Ascending aorta (tissue), 2 donors: ENCODE results near the gene PPM1L. TPM values are rescaled to one million over a fixed set of nuclear protein-coding genes. Genes with fewer than 3 reads are reported as not detected.

Experiments used
- DNase-seq, 2 donors: peaks; one replicate each; pipeline ENCODE4 v3.0.0-alpha.2; 2019; ENCODE audit warnings: low spot score in 2 of 2
- H3K27ac ChIP-seq, 2 donors: fragments of 200-600 bp; sonication (generic); one replicate each; pipeline ENCODE4 v1.5.1; 2016 to 2017; ENCODE audit warnings: mild to moderate bottlenecking in 1 of 2
- H3K27me3 ChIP-seq: fragments of 200-600 bp; sonication (generic); one replicate; pipeline ENCODE4 v1.5.1; 2017
- H3K36me3 ChIP-seq, 2 donors: fragments of 200-600 bp; sonication (generic); one replicate each; pipeline ENCODE4 v1.5.1; 2016
- H3K4me1 ChIP-seq, 2 donors: fragments of 200-600 bp; sonication (generic); one replicate each; pipeline ENCODE4 v1.5.1; 2016 to 2017; ENCODE audit warnings: mild to moderate bottlenecking in 1 of 2
- H3K4me3 ChIP-seq, 2 donors: fragments of 200-600 bp; sonication (generic); one replicate each; pipeline ENCODE4 v1.5.1; 2016 to 2017; ENCODE audit warnings: mild to moderate bottlenecking in 1 of 2
- H3K9me3 ChIP-seq, 2 donors: fragments of 200-600 bp; sonication (generic); one replicate each; pipeline ENCODE4 v1.5.1; 2016
- CTCF ChIP-seq, 3 experiments: fragments of 200-600 bp in 2 of 3; fragments of 450-650 bp in 1 of 3; sonication (generic) in 2 of 3; IDR thresholded peaks; one replicate each; pipeline ENCODE4 v1.5.1; 2016 to 2019; ENCODE audit warnings: antibody characterized with exemption in 3 of 3, mild to moderate bottlenecking in 1 of 3, moderate library complexity in 1 of 3
- intact Hi-C: fragments of 100-400 bp; cut with DNase I; formaldehyde crosslinking; loops from one replicate; pipeline ENCODE4 v1.15.1; 2023
- total RNA-seq: library from RNA; depleted of rRNA; stranded (reverse); fragments of >200 nt; gene quantifications from one replicate; pipeline ENCODE4 v1.1.0, GENCODE V29; 2016

PPM1L gene
- total RNA-seq, 1 donor from 2014 or later = 20.3 TPM

DNA sequence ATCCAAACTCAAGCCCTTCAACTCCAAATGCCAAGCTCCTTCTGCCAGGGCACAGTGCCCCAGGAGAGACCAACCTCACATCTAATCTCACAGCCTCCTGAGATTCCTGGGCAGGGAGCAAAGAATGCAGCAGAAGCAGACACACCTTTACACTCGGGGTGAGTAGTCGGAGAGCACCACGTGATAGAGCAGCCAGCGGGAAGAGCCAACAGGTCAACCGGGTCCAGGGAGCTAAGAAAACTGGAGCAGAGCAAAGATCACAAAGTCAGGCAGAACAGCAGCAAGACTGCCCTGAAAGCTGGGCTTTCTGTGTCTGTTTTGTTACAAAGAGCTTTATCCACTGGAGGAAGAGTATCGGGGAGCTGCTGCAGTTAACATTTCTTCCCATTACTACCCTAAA lies 345.0 kb downstream of the PPM1L start:
- Histone ChIP-seq H3K36me3 (peaks cover 0 to 11% of the 10 kb centered on the region in 2 donors), H3K9me3 (no peaks in the 10 kb centered on the region), H3K4me3 (no peak overlapping the region), H3K27ac (no peak overlapping the region), H3K4me1 (peaks cover 0 to 8% of the 10 kb centered on the region in 2 donors), H3K27me3 (no peaks in the 10 kb centered on the region)
- no peak for DNase-seq
- TF ChIP-seq CTCF (IDR thresholded peaks at IDR 0.05) = no peak
- intact Hi-C loops = loop anchor here (10.0 kb wide), 1 partner anchor 314 kb away; no protein-coding TSS in a partner anchor

GRCh38 chr3:161101609-161102008 lies 345.6 kb downstream of the PPM1L start:
- Histone ChIP-seq H3K27me3 (no peaks in the 10 kb centered on the region), H3K4me3 (no peak overlapping the region), H3K4me1 (peaks cover 0 to 8% of the 10 kb centered on the region in 2 donors), H3K27ac (no peak overlapping the region), H3K36me3 (peaks cover 0 to 11% of the 10 kb centered on the region in 2 donors), H3K9me3 (no peaks in the 10 kb centered on the region)
- intact Hi-C loops = loop anchor here (10.0 kb wide), 1 partner anchor 313 kb away; no protein-coding TSS in a partner anchor
- no peak for DNase-seq
- no peak for TF ChIP-seq CTCF (IDR thresholded peaks at IDR 0.05)

DNA sequence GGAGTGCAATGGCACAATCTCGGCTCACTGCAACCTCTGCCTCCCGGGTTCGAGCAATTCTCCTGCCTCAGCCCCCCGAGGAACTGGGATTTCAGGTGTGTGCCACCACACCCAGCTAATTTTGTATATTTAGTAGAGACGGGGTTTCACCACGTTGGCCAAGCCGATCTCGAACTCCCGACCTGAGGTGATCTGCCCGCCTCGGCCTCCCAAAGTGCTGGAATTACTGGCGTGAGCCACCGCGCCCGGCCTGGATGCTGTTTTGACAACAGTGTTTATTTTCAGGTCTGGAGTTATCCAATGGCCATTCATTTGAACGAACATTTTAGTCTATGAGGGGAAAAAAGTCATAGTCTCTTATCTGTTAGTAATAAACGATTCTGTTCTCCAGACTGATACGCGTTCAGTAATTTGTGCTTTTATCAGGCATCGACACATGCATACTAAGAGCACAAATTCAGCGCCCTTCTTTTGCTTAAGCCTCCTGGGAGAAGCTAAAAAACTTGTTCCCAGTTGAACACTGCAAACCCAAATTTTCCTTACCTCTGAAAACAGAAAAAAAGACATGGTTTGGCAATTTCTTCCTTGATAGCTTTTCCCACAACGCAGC lies 347.9 kb downstream of the PPM1L start:
- Histone ChIP-seq H3K27me3 (no peaks in the 10 kb centered on the region), H3K27ac (peak overlapping the region; percentile 70 to 78), H3K4me1 (peaks cover 0 to 8% of the 10 kb centered on the region in 2 donors), H3K9me3 (no peaks in the 10 kb centered on the region), H3K4me3 (peak overlapping the region; percentile 64 to 71), H3K36me3 (peaks cover 0 to 11% of the 10 kb centered on the region in 2 donors)
- no peak for DNase-seq
- intact Hi-C loops = loop anchor here (1.0 to 10.0 kb wide), 4 partner anchors 33 to 349 kb away; partner anchors contain the start of gene NMD3
- no peak for TF ChIP-seq CTCF (IDR thresholded peaks at IDR 0.05)

GRCh38 chr3:161104561-161105551 lies 348.8 kb downstream of the PPM1L start, which contains the start of gene B3GALNT1:
Gene B3GALNT1, minus strand, starts transcription at chr3:161105349. Its CDS starts 18,595 bp downstream, at chr3:161086754.
- peak in 1 of 2 donors; percentile 65 for DNase-seq
- Histone ChIP-seq H3K4me3 (peak within 1 kb of the TSS; percentile 64 to 71), H3K9me3 (no peaks in the 10 kb centered on the region), H3K27ac (peak within 1 kb of the TSS; percentile 70 to 78), H3K36me3 (peaks cover 0 to 11% of the 10 kb centered on the region in 2 donors), H3K27me3 (no peaks in the 10 kb centered on the region), H3K4me1 (peaks cover 0 to 8% of the 10 kb centered on the region in 2 donors)
- intact Hi-C loops = loop anchor here (1.0 to 10.0 kb wide), 4 partner anchors 34 to 350 kb away; partner anchors contain the start of gene NMD3
- peak in 1 of 3 experiments; percentile 4 for TF ChIP-seq CTCF (IDR thresholded peaks at IDR 0.05)

DNA sequence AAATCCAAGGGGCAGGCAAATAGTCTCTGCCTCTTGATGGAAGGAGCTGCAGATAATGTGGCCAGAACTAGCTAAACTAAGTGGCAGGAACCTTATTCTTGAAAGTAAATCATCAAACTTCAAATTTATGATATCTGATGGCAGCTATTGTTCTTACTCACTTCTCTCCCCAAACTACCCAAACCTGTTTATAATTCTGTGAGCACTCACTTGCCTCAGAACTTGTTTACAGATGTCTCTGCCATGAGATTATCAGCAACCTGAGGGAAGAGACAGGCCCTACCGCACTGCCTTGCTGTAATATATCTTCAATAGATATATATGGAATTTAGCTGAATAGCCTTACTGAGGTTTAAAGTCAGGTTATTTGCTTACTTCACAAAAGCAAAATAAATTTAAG lies 351.3 kb downstream of the PPM1L start:
- no peaks in the 10 kb centered on the region for H3K27me3 ChIP-seq
- H3K4me1 ChIP-seq = peaks cover 0 to 8% of the 10 kb centered on the region in 2 donors
- H3K27ac ChIP-seq = no peak overlapping the region
- no peak for DNase-seq
- H3K36me3 ChIP-seq = no peaks in the 10 kb centered on the region
- H3K9me3 ChIP-seq = no peaks in the 10 kb centered on the region
- TF ChIP-seq CTCF (IDR thresholded peaks at IDR 0.05) = no peak
- no peak overlapping the region for H3K4me3 ChIP-seq
- intact Hi-C loops = loop anchor here (10.0 kb wide), 1 partner anchor 307 kb away; no protein-coding TSS in a partner anchor
